ENCODE measurements around the gene AKAP8.

The AKAP8 gene

DNA sequence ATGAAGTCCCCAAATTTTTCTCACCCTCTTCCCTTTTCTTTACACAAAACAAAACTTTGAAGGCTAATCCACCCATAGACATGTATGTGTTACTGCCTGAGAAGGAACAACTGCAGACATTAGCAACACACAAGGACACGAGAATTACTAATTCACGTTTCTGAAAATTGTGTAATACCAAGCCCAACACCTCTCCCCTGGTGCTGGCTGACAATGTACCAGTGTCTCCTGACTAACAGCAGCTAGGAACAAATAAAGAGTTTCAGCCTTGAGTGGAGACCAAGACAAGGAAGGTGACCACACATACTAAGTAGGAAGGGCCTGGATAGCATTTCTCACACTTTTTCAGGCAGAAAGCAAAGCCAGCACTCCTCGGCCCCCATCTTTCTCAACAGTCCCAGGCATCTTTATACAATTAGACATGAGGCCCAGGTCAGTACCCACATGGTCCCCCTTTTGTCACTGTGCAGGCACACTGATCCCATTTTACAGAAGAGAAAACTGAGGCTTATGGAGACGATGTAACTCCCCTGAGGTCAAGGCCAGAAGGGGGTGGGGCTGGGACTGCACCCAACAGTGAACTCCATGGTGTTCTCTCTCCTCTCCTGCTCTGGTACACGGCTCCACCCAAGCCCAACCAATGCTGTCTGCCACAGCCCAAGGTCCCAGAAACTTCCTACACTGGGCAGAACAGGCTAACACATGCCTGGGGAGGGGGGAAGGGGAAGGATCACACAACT is 55.9 kb downstream of the AKAP8 start:
- peaks cover 55% of the 10 kb centered on the region for H3K4me1 Mint-ChIP-seq (ENCODE audit: low read depth)
- no peaks in the 10 kb centered on the region for H3K9me3 Mint-ChIP-seq
- DNase-seq (ENCODE audit: low spot score): no peak
- peaks cover 21% of the 10 kb centered on the region for H3K36me3 Mint-ChIP-seq (ENCODE audit: low read depth)
- H3K27me3 Mint-ChIP-seq (ENCODE audit: low read depth): no peaks in the 10 kb centered on the region
- H3K27ac Mint-ChIP-seq: no peak overlapping the region
- H3K4me3 Mint-ChIP-seq: no peak overlapping the region

DNA sequence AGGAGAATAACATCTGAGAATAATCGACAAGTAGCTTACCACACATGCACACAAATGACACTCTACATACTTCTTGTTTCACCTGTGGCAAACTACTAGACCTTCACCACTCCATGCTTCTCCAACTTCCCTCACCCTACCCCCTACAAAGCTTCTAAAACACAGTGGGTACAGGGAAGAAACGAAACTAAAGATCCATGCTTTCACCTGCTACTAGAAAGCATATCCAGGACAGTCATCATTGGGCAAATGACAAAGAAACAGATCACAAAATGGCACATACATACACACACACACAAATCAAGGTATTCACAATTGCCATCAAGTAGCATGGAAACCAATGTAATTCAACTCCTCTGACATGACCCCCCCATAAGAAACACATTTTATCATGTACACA is 57.8 kb downstream of the AKAP8 start:
- H3K4me3 Mint-ChIP-seq: no peak overlapping the region
- peaks cover 16% of the 10 kb centered on the region for H3K36me3 Mint-ChIP-seq (ENCODE audit: low read depth)
- no peak overlapping the region for H3K27ac Mint-ChIP-seq
- no peak for DNase-seq (ENCODE audit: low spot score)
- no peaks in the 10 kb centered on the region for H3K27me3 Mint-ChIP-seq (ENCODE audit: low read depth)
- H3K9me3 Mint-ChIP-seq: no peaks in the 10 kb centered on the region
- H3K4me1 Mint-ChIP-seq (ENCODE audit: low read depth): peaks cover 58% of the 10 kb centered on the region

DNA sequence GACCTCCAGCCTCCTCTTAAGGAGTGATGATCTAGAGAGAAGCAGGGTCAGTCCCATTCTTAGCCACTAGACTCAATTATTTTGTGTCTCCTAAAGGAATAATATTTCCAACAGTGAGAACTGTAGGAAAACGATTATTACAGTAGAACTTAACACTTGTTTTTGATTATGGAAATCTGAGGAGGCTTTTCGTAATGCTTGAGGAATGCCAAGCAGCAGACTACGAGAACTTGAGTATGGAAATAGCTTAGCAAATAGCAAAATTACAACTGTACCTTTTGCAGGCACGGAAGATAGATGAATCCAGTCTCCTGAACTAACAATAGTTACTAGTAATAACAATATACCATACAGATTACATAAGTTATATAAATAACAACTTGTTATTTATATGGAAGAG is 59.5 kb downstream of the AKAP8 start:
- no peak overlapping the region for H3K27ac Mint-ChIP-seq
- no peaks in the 10 kb centered on the region for H3K27me3 Mint-ChIP-seq (ENCODE audit: low read depth)
- H3K4me3 Mint-ChIP-seq: no peak overlapping the region
- H3K4me1 Mint-ChIP-seq (ENCODE audit: low read depth): peaks cover 54% of the 10 kb centered on the region
- DNase-seq (ENCODE audit: low spot score): no peak
- peaks cover 13% of the 10 kb centered on the region for H3K36me3 Mint-ChIP-seq (ENCODE audit: low read depth)
- H3K9me3 Mint-ChIP-seq: no peaks in the 10 kb centered on the region

DNA sequence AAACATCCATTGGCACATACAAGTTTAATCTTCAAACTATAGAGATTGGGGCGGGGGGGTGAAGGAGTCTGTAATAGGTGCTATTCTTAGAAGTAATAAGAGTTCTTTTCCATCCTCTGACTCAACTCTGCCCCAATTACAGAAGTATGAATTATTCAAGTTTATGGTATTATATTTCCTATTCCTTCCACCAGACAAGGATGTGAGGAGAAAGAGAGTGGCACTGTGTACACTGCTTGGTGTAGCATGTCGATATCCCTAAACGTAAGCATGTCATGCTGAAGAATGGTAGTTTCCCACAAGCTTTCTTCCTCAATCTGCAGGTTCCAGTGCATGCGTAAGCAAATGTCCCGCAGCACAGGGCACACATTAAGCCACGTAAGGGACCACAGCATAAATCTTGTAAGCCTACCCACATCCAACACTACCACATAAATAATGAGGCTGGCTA is 61.3 kb downstream of the AKAP8 start:
- H3K27me3 Mint-ChIP-seq (ENCODE audit: low read depth): no peaks in the 10 kb centered on the region
- DNase-seq (ENCODE audit: low spot score): no peak
- H3K9me3 Mint-ChIP-seq: no peaks in the 10 kb centered on the region
- H3K4me3 Mint-ChIP-seq: no peak overlapping the region
- peaks cover 43% of the 10 kb centered on the region for H3K4me1 Mint-ChIP-seq (ENCODE audit: low read depth)
- peak overlapping the region; percentile 67 for H3K27ac Mint-ChIP-seq
- peaks cover 9% of the 10 kb centered on the region for H3K36me3 Mint-ChIP-seq (ENCODE audit: low read depth)

DNA sequence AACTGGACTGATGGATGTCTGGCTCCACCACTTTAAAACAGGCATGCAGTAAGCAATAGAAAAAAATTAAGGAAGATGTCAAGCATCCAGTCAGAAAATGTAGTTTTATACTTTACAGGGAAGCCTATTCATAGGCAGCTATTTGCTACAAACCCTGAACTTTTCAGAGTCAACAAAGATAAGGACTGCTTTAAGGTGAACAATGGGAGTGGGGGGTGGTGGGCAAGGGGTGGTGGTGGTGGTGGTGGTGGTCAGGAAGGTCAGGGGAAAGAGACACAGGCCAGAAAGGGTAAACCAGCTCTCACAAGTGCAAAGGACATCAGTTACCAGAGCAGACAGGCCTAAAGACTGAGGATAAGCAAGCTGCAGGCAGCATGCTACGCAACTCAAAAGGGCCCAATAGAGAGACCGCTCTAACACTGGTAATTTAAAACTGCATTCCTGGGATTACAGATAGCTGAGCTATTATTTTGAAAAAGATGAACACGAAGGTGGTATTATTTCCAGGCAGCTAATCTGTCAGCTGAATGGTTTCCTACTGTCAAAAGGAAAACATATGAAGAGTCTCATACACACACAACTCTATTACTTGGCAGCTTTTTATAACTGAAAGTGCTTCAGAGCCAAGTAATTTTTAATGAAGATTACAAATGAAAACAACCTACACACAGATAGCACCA is 62.1 kb downstream of the AKAP8 start:
- Mint-ChIP-seq H3K9me3 (no peaks in the 10 kb centered on the region), H3K4me3 (peak overlapping the region; percentile 24), H3K27me3 (ENCODE audit: low read depth) (no peaks in the 10 kb centered on the region), H3K4me1 (ENCODE audit: low read depth) (peaks cover 41% of the 10 kb centered on the region), H3K36me3 (ENCODE audit: low read depth) (peaks cover 6% of the 10 kb centered on the region), H3K27ac (peak overlapping the region; percentile 67)
- no peak for DNase-seq (ENCODE audit: low spot score)

DNA sequence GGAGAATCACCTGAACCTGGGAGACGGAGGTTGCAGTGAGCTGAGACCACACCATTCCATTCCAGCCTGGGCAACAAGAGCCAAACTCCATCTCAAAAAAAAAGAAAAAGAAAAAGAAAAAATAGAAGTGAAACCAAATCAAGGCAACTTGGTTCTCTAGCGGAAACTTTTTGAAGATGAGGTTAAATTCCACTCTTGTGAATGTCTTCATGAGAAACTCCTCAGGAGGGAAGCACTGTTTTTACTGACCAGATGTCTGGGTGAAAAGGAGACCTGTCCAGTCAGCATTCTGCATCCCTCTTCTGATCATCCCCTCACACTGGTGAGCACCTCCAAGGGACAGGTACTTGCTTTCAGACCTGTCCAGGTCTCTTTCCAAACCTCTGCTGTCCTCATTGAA is 63.1 kb downstream of the AKAP8 start:
- Mint-ChIP-seq H3K4me1 (ENCODE audit: low read depth) (peaks cover 41% of the 10 kb centered on the region), H3K4me3 (no peak overlapping the region), H3K27ac (peak overlapping the region; percentile 67), H3K27me3 (ENCODE audit: low read depth) (no peaks in the 10 kb centered on the region), H3K9me3 (no peaks in the 10 kb centered on the region), H3K36me3 (ENCODE audit: low read depth) (peaks cover 5% of the 10 kb centered on the region)
- no peak for DNase-seq (ENCODE audit: low spot score)

DNA sequence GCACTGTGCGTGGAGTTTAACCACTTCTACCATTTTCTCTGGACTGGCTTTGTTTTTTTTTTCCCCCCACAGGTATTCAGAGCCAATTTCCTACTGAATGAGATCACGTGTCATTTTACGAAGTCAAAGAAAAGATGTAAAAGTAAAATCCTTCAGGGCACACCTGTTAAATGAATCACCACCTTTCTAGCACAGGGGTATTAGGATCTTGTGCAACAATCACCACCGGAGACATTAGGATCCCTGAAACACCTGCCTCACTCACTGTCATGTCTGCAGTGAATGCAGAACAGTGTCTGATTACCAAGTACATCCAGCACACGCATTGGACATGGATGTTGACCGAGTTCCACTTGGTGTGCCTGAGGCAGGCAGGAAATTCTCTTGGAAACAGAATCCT is 64.5 kb downstream of the AKAP8 start:
- Mint-ChIP-seq H3K4me3 (no peak overlapping the region), H3K27ac (no peak overlapping the region), H3K27me3 (ENCODE audit: low read depth) (no peaks in the 10 kb centered on the region), H3K9me3 (no peaks in the 10 kb centered on the region), H3K36me3 (ENCODE audit: low read depth) (peaks cover 5% of the 10 kb centered on the region), H3K4me1 (ENCODE audit: low read depth) (peaks cover 34% of the 10 kb centered on the region)
- DNase-seq (ENCODE audit: low spot score): no peak

DNA sequence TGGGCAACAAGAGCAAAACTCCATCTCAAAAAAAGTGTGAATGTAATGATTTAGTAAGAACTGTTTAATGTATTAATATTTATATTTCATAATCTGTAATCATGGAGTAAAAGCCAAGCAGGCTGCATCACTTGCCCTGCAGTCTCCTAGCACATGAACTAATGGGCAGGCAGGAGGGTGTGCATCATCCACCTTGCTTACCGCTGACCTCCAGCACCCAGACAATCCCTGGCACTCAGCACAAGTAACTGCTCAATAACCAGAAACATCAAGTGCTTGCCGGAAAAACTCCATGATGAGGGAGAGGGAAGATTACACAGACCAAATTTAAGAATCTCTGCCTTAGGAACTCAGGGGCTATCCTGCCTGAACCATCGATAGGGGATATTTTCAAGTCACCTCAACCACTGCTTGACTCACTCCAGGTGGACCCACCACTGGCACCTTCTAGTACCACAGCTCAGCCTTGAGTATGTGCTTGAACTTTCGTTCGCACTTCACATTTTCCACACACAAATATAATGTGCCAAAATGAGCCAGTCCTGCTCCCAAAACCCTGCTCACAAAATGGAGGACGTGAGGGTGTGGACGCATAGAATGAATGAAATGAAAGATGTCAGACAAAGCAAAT is 65.8 kb downstream of the AKAP8 start:
- Mint-ChIP-seq H3K4me1 (ENCODE audit: low read depth) (peaks cover 36% of the 10 kb centered on the region), H3K4me3 (no peak overlapping the region), H3K36me3 (ENCODE audit: low read depth) (peaks cover 4% of the 10 kb centered on the region), H3K27me3 (ENCODE audit: low read depth) (no peaks in the 10 kb centered on the region), H3K9me3 (no peaks in the 10 kb centered on the region), H3K27ac (no peak overlapping the region)
- DNase-seq (ENCODE audit: low spot score): no peak

DNA sequence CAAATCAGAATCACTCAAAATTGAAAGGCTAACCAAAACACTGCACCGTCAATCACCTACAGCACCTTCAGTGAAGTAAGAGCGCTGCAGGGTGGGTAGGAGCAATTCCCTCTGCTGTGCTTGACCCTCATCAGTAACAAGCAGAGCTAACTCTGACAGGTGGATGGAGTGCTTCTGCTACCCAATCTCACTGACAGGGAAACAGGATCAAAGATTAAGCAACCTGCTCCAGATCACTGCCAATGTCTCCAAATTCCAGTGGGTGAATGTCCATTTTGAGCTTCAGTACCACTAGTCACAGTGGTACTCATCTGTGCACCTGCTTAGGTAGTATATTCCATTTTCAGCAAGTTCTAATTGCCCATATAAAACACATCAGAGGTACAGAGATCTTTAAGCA is 72.4 kb downstream of the AKAP8 start:
- no peaks in the 10 kb centered on the region for H3K9me3 Mint-ChIP-seq
- no peaks in the 10 kb centered on the region for H3K27me3 Mint-ChIP-seq (ENCODE audit: low read depth)
- H3K4me3 Mint-ChIP-seq: no peak overlapping the region
- DNase-seq (ENCODE audit: low spot score): no peak
- peaks cover 44% of the 10 kb centered on the region for H3K4me1 Mint-ChIP-seq (ENCODE audit: low read depth)
- no peak overlapping the region for H3K27ac Mint-ChIP-seq
- peaks cover 11% of the 10 kb centered on the region for H3K36me3 Mint-ChIP-seq (ENCODE audit: low read depth)

DNA sequence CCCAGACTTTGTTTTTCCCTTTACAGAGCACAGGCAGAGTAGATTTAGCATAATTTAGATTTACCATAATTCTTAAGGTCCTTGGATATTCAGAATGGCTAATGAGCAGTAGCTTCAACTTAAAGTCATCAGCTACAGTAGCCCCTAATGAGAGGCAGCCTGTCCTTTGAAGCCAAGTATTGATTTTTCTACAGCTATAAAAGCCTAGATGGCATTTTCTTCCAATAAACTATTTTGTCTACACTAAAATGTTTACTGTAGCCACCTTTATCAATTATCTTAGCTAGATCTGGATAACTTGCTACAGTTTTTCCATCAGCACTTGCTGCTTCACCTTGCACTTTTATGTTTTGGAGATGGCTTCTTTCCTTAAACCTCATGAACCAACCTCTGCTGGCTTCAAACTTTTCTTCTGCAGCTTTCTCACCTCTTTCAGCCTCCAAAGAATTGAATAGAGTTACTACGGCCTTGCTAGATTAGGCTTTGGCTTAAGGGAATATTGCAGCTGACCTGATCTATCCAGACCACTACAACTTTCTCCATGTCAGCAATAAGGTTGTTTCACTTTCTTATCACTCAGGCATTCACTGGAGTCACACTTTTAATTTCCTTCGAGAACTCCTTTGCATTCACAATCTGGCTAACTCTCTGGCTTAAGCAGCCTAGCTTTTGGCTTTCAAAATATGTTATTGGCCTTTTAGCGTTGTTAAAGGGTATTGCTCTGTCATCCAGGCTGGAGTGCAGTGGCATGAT is 73.8 kb downstream of the AKAP8 start:
- peaks cover 45% of the 10 kb centered on the region for H3K4me1 Mint-ChIP-seq (ENCODE audit: low read depth)
- DNase-seq (ENCODE audit: low spot score): no peak
- H3K27me3 Mint-ChIP-seq (ENCODE audit: low read depth): no peaks in the 10 kb centered on the region
- H3K4me3 Mint-ChIP-seq: no peak overlapping the region
- H3K27ac Mint-ChIP-seq: no peak overlapping the region
- H3K9me3 Mint-ChIP-seq: no peaks in the 10 kb centered on the region
- peaks cover 7% of the 10 kb centered on the region for H3K36me3 Mint-ChIP-seq (ENCODE audit: low read depth)

DNA sequence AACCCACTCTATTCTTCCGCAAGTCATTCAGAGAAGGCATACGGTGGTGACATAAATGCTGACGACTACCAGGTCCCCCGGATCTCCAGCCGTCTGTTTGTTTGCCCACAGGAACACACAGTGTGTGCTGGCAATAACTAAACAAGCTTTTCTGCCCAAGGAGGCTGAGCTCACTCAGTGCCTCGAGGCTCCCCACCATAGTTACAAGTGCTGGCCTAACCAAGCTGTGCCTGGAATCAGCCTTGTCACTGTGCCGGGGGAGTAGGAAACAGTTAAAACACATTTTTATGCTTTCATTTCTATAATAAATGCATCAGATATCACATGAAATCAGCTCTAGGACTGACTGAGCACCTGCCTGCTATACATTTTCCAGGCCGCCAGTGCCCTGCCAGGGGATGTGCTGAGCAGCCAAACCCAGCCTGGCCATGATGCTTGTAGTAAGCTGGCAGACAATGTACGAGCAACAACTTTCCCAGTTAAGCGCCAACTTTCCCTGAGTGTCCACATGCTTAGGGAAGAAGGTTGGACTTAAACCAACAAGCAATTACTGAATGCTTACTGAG is 75.4 kb downstream of the AKAP8 start:
- no peaks in the 10 kb centered on the region for H3K27me3 Mint-ChIP-seq (ENCODE audit: low read depth)
- H3K9me3 Mint-ChIP-seq: no peaks in the 10 kb centered on the region
- peaks cover 7% of the 10 kb centered on the region for H3K36me3 Mint-ChIP-seq (ENCODE audit: low read depth)
- peak; percentile 43 for DNase-seq (ENCODE audit: low spot score)
- peaks cover 55% of the 10 kb centered on the region for H3K4me1 Mint-ChIP-seq (ENCODE audit: low read depth)
- no peak overlapping the region for H3K4me3 Mint-ChIP-seq
- H3K27ac Mint-ChIP-seq: peak overlapping the region; percentile 65
